Mesenchymal stem cell (in vitro differentiated cells and primary cell): Measurements from ENCODE around the gene CDH23.

Experiments used
- DNase-seq: peaks from one replicate; pipeline ENCODE4 v3.0.0-alpha.2; 2013
- H2AFZ ChIP-seq: one replicate; pipeline ENCODE4 v1.6.1; 2013; ENCODE audit warnings: low read depth, mild to moderate bottlenecking, control low read depth, inconsistent platforms, low read length, moderate library complexity
- H2AK5ac ChIP-seq: 2 replicates; pipeline ENCODE4 v1.6.1; 2013; ENCODE audit warnings: low read length, moderate library complexity, mild to moderate bottlenecking, inconsistent platforms; ENCODE audit not compliant: severe bottlenecking
- H2BK120ac ChIP-seq: one replicate; pipeline ENCODE4 v1.6.1; 2013; ENCODE audit warnings: low read depth, mild to moderate bottlenecking, inconsistent platforms, low read length, moderate library complexity
- H2BK12ac ChIP-seq, 2 experiments: one replicate each; pipeline ENCODE4 v1.6.1; 2013; ENCODE audit warnings: inconsistent platforms in 2 of 2, low read length in 2 of 2, mild to moderate bottlenecking in 2 of 2, moderate library complexity in 2 of 2, control low read depth in 1 of 2
- H2BK15ac ChIP-seq: one replicate; pipeline ENCODE4 v1.6.1; 2013; ENCODE audit warnings: mild to moderate bottlenecking, low read depth, inconsistent platforms; ENCODE audit not compliant: poor library complexity, severe bottlenecking
- H2BK5ac ChIP-seq: 2 replicates; pipeline ENCODE4 v1.6.1; 2013; ENCODE audit warnings: low read depth, mild to moderate bottlenecking, low read length, control low read depth, inconsistent platforms; ENCODE audit not compliant: poor library complexity, severe bottlenecking
- H3K14ac ChIP-seq, 2 experiments: one replicate each; pipeline ENCODE4 v1.6.1; 2013; ENCODE audit warnings: inconsistent platforms in 2 of 2, low read length in 2 of 2, control low read depth in 1 of 2, mild to moderate bottlenecking in 1 of 2, moderate library complexity in 1 of 2
- H3K18ac ChIP-seq, 2 experiments: one replicate each; pipeline ENCODE4 v1.6.1; 2013; ENCODE audit warnings: inconsistent platforms in 2 of 2, low read length in 2 of 2, control low read depth in 1 of 2, low read depth in 1 of 2, mild to moderate bottlenecking in 1 of 2
- H3K23ac ChIP-seq, 2 experiments: one replicate each; pipeline ENCODE4 v1.6.1; 2013; ENCODE audit warnings: inconsistent platforms in 2 of 2, low read length in 2 of 2, mild to moderate bottlenecking in 2 of 2, moderate library complexity in 2 of 2, control low read depth in 1 of 2
- H3K27ac ChIP-seq: 2 replicates; pipeline ENCODE4 v1.5.1; 2013; ENCODE audit warnings: mild to moderate bottlenecking, moderate library complexity, low read length, control low read depth, inconsistent platforms; ENCODE audit not compliant: poor library complexity, severe bottlenecking
- H3K27me3 ChIP-seq, 2 experiments: 2 replicates each; pipeline versions ENCODE4 v1.6.1 to v1.7.0; 2013; ENCODE audit warnings: low read length in 2 of 2, mild to moderate bottlenecking in 2 of 2, moderate library complexity in 2 of 2, control low read depth in 1 of 2, inconsistent platforms in 1 of 2; ENCODE audit not compliant: control insufficient read depth in 1 of 2, insufficient read depth in 1 of 2
- H3K36me3 ChIP-seq, 2 experiments: 2 replicates each; pipeline versions ENCODE4 v1.6.1 to v1.7.0; 2013; ENCODE audit warnings: low read length in 2 of 2, control low read depth in 1 of 2, inconsistent platforms in 1 of 2, low read depth in 1 of 2, mild to moderate bottlenecking in 1 of 2; ENCODE audit not compliant: insufficient read depth in 2 of 2, control insufficient read depth in 1 of 2
- H3K4ac ChIP-seq, 2 experiments: one replicate each; pipeline ENCODE4 v1.6.1; 2013; ENCODE audit warnings: inconsistent platforms in 2 of 2, low read length in 2 of 2, mild to moderate bottlenecking in 2 of 2, moderate library complexity in 2 of 2, control low read depth in 1 of 2, low read depth in 1 of 2
- H3K4me1 ChIP-seq: 2 replicates; pipeline ENCODE4 v1.6.1; 2013; ENCODE audit warnings: low read depth, low read length, control low read depth; ENCODE audit not compliant: control insufficient read depth, insufficient read depth
- H3K4me2 ChIP-seq: 2 replicates; pipeline ENCODE4 v1.6.1; 2013; ENCODE audit warnings: low read length, mild to moderate bottlenecking, inconsistent platforms; ENCODE audit not compliant: poor library complexity, severe bottlenecking
- H3K4me3 ChIP-seq, 2 experiments: 2 replicates each; pipeline versions ENCODE4 v1.5.1 to v1.7.0; 2013; ENCODE audit warnings: low read length in 2 of 2, mild to moderate bottlenecking in 2 of 2, control low read depth in 1 of 2, low read depth in 1 of 2; ENCODE audit not compliant: insufficient read depth in 1 of 2
- H3K79me1 ChIP-seq: replicated peaks from 2 replicates; pipeline ENCODE4 v1.6.1; 2013; ENCODE audit warnings: mild to moderate bottlenecking, control low read depth, low read length, inconsistent platforms; ENCODE audit not compliant: poor library complexity, severe bottlenecking
- H3K9ac ChIP-seq: 2 replicates; pipeline ENCODE4 v1.7.0; 2013; ENCODE audit warnings: mild to moderate bottlenecking, low read length, moderate library complexity
- H3K9me3 ChIP-seq: 2 replicates; pipeline ENCODE4 v1.7.0; 2013; ENCODE audit warnings: mild to moderate bottlenecking, low read length; ENCODE audit not compliant: control insufficient read depth
- H4K8ac ChIP-seq: one replicate; pipeline ENCODE4 v1.6.1; 2013; ENCODE audit warnings: inconsistent platforms, mild to moderate bottlenecking, low read length, moderate library complexity
- H4K91ac ChIP-seq: one replicate; pipeline ENCODE4 v1.6.1; 2013; ENCODE audit warnings: mild to moderate bottlenecking, low read length, inconsistent platforms
- WGBS: methylation state at CpG from one replicate; pipeline ENCODE4 v1.1.7; 2013; ENCODE audit warnings: mixed read lengths; 5-methylcytosine and 5-hydroxymethylcytosine counted together

CDH23 gene

DNA sequence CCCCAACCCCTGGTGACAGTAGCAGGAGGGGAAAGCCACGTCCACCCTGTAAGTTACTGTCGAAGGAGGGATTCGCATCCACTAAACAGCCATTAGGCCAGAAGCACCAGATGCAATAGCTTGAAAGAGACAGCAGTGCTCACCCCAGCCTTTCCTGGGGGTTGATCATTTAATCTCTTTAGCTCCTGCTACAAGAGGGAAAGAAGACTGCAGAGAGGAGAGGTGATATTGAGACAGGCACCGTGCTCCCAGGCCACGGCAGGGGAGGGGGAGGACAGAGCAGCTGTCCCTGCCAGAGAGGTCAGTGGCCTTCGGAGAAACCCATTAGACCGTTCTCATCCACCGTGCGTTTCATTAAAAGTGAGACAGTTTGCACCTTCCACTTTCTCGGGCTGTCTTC lies 148.3 kb downstream of the CDH23 start:
- H4K8ac ChIP-seq, result no peak overlapping the region
- no peak overlapping the region for H2AFZ ChIP-seq
- no peak for DNase-seq
- no peak overlapping the region for H4K91ac ChIP-seq
- H3K23ac ChIP-seq, result no peak overlapping the region
- H2BK120ac ChIP-seq, result no peak overlapping the region
- no peak overlapping the region for H2BK12ac ChIP-seq
- H2BK15ac ChIP-seq, result no peak overlapping the region
- H3K9ac ChIP-seq, result no peak overlapping the region
- peaks cover 11% of the 10 kb centered on the region for H3K4me1 ChIP-seq
- H3K9me3 ChIP-seq, result no peaks in the 10 kb centered on the region
- H3K4ac ChIP-seq, result no peak overlapping the region
- no peak overlapping the region for H3K27ac ChIP-seq
- H3K4me3 ChIP-seq, result no peak overlapping the region
- no peak overlapping the region for H2BK5ac ChIP-seq
- 82% methylated on average over 10 of the region's 10 CpGs for WGBS
- no peak overlapping the region for H2AK5ac ChIP-seq
- H3K18ac ChIP-seq, result no peak overlapping the region
- no peaks in the 10 kb centered on the region for H3K36me3 ChIP-seq
- peaks cover 16 to 74% of the 10 kb centered on the region in 2 experiments for H3K27me3 ChIP-seq
- no peak overlapping the region for H3K4me2 ChIP-seq
- no peak overlapping the region for H3K14ac ChIP-seq
- H3K79me1 ChIP-seq, result no peaks in the 10 kb centered on the region

DNA sequence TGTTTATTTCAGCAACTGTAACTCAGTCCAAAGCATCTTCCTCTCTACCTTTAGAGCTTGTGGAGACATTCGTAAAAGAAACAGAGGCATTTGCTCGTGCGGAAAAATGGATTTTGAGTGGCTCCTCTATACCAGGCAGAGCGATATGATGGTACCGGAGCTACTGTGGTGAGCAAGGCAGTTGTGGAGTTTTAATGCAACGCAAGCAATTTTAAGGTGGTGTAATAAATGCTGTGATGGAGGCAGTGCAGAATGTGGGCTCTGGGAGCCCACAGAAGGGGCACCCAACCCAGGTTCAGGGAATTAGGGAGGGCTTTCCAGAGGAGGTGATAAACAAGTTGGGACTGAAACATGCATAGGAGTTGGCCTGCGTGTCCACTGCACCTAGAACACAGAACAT lies 149.5 kb downstream of the CDH23 start:
- Histone ChIP-seq H3K4me2 (no peak overlapping the region), H3K18ac (no peak overlapping the region), H4K8ac (no peak overlapping the region), H3K4me1 (peaks cover 11% of the 10 kb centered on the region), H2AK5ac (no peak overlapping the region), H3K27me3 (peaks cover 4 to 63% of the 10 kb centered on the region in 2 experiments), H2BK120ac (no peak overlapping the region), H2BK5ac (no peak overlapping the region), H4K91ac (no peak overlapping the region), H2BK15ac (peak overlapping the region; percentile 34), H3K36me3 (no peaks in the 10 kb centered on the region), H2AFZ (no peak overlapping the region), H3K79me1 (no peaks in the 10 kb centered on the region), H3K9me3 (no peaks in the 10 kb centered on the region), H3K23ac (no peak overlapping the region), H3K4me3 (no peak overlapping the region), H3K9ac (no peak overlapping the region), H3K27ac (no peak overlapping the region), H3K14ac (no peak overlapping the region), H2BK12ac (no peak overlapping the region), H3K4ac (no peak overlapping the region)
- 97% methylated on average over 7 of the region's 7 CpGs for WGBS
- no peak for DNase-seq

DNA sequence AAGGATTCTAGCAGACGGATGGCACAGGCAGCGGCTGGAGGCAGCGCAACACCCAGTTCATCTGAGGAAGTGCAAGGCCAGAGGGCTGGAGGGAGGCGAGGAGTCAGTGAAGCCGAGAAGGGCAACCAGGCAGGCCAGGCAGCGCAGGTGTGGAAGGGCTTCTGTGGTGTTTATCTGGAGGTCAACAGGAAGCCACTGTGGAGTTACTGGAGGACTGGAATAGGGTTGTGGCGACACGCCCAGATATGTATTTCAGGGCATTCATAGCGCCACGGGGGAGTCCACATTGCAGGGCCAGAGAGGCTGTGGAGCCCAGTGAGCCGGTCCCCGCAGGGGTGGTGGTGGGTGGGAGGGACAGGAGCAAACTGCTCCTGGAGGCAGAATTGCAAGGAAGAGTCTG lies 150.6 kb downstream of the CDH23 start:
- H2AFZ ChIP-seq, result no peak overlapping the region
- H4K91ac ChIP-seq, result no peak overlapping the region
- no peak overlapping the region for H2AK5ac ChIP-seq
- no peak overlapping the region for H3K4ac ChIP-seq
- H3K4me3 ChIP-seq, result no peak overlapping the region
- no peak overlapping the region for H3K4me2 ChIP-seq
- H2BK15ac ChIP-seq, result no peak overlapping the region
- H2BK12ac ChIP-seq, result no peak overlapping the region
- no peak for DNase-seq
- peaks cover 11% of the 10 kb centered on the region for H3K4me1 ChIP-seq
- H3K9me3 ChIP-seq, result no peaks in the 10 kb centered on the region
- H3K27ac ChIP-seq, result no peak overlapping the region
- H3K23ac ChIP-seq, result no peak overlapping the region
- no peak overlapping the region for H3K14ac ChIP-seq
- H2BK120ac ChIP-seq, result no peak overlapping the region
- 87% methylated on average over 12 of the region's 12 CpGs for WGBS
- H3K79me1 ChIP-seq, result no peaks in the 10 kb centered on the region
- no peak overlapping the region for H3K18ac ChIP-seq
- H4K8ac ChIP-seq, result no peak overlapping the region
- H3K9ac ChIP-seq, result peak overlapping the region; percentile 19
- H3K27me3 ChIP-seq, result peaks cover 4 to 66% of the 10 kb centered on the region in 2 experiments
- H2BK5ac ChIP-seq, result no peak overlapping the region
- no peaks in the 10 kb centered on the region for H3K36me3 ChIP-seq

DNA sequence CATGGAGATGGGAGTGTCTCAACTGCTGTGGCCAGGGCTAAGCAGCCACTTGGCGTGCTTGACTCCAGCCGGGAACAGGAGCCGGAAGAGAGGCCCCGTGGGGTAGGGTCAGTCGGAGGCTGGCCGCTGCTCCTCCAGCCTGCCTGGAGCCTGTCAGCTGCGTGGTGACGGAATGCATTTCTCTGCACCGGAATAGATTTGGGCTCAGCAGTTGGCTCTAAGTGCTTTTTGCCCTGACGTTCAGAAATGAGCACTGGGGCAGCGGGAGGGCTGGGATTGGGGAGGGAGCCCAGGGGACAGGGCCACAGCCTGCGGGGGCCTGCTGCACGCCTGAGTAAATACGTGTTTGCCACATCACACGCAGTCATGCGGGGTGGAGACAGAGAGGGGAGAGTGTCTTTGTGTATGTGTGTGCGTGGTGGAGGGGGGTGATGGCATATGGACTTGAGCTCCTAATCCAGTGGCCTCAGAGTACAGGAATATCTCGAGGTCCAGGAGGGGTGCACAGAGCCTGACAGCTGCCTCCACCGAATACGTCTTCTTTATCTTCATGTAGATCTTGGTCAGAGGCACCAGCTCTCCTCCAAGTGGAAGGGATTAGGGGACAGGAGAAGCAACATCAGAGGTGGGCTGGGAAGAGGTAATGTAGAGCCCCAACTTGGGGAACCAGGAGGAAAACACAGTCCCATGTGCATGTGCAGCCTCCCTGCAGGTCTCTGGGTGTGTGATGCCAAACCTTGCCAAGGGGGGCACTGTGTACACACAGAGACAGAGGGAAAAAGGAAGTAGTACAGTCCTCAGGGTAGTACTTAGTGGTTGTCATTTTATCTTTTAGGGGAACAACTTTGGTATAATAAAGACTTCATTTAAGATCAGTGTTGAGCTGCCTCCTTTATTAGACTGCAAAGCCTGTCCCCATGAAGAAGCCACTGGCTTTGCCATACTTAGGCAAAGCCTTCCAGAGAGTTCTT lies 151.4 kb downstream of the CDH23 start:
- H3K18ac ChIP-seq, result peak overlapping the region in 1 of 2 experiments; percentile 38
- peak; percentile 73 for DNase-seq

More for the DNA sequence above, 151.4 kb downstream of the CDH23 start:
- Histone ChIP-seq H3K14ac (peak overlapping the region in 1 of 2 experiments; percentile 72), H3K4me3 (peak overlapping the region in 1 of 2 experiments; percentile 12), H2BK15ac (no peak overlapping the region), H3K4me2 (no peak overlapping the region), H3K79me1 (no peaks in the 10 kb centered on the region), H3K27ac (no peak overlapping the region), H3K9me3 (no peaks in the 10 kb centered on the region), H3K27me3 (peaks cover 4 to 66% of the 10 kb centered on the region in 2 experiments), H2BK12ac (no peak overlapping the region), H3K4ac (no peak overlapping the region), H2BK5ac (no peak overlapping the region), H4K91ac (peak overlapping the region; percentile 70), H3K36me3 (no peaks in the 10 kb centered on the region), H4K8ac (peak overlapping the region; percentile 1), H2AFZ (no peak overlapping the region), H3K9ac (peak overlapping the region; percentile 44), H2BK120ac (no peak overlapping the region), H3K4me1 (peaks cover 11% of the 10 kb centered on the region), H3K23ac (no peak overlapping the region), H2AK5ac (no peak overlapping the region)
- WGBS, result 37% methylated on average over 20 of the region's 20 CpGs
